SK-N-SH (cell line): ENCODE results near the gene ST6GALNAC3. TPM values are rescaled to one million over a fixed set of nuclear protein-coding genes. Genes with fewer than 3 reads are reported as not detected.

Source experiments
- CTCF ChIA-PET: fragments of 300-600, 350-600 bp; formaldehyde crosslinking; extraction: SDS; loops from one replicate; lab custom pipeline; 2021; lab: Yijun Ruan, JAX
- POLR2A ChIA-PET: fragments of 350-600 bp; sonication (Branson Sonifier 250); formaldehyde crosslinking; extraction: SDS; loops from one replicate; lab custom pipeline; 2020; ENCODE audit warnings: antibody characterized with exemption, inconsistent platforms; lab: Yijun Ruan, JAX
- DNase-seq: peaks from one replicate; pipeline ENCODE4 v3.0.0; 2012
- H2AFZ ChIP-seq: fragments of 200-600 bp; sonication (generic); 2 replicates; pipeline ENCODE4 v1.8.1; 2016; ENCODE audit warnings: antibody characterized with exemption, mild to moderate bottlenecking, low read depth
- H3F3A ChIP-seq: fragments of 200-600 bp; sonication (generic); replicated peaks from 2 replicates; pipeline ENCODE3; 2016; ENCODE audit warnings: antibody characterized with exemption, mild to moderate bottlenecking; ENCODE audit not compliant: insufficient read depth
- H3K27ac ChIP-seq, 2 experiments: fragments of 200-500 bp in 1 of 2; fragments of 200-600 bp in 1 of 2; sonication (Bioruptor generic) in 1 of 2; sonication (generic), shearing (Covaris generic) in 1 of 2; 2 replicates each; pipeline versions ENCODE4 v1.5.1 to v1.6.1; 2014 to 2016; ENCODE audit warnings: low read depth in 2 of 2, inconsistent platforms in 1 of 2, low read length in 1 of 2, mild to moderate bottlenecking in 1 of 2, mixed read lengths in 1 of 2
- H3K27me3 ChIP-seq: fragments of 200-600 bp; sonication (generic), shearing (Covaris generic); 2 replicates; pipeline ENCODE4 v1.6.1; 2016; ENCODE audit warnings: mixed run types; ENCODE audit not compliant: insufficient read depth
- H3K36me3 ChIP-seq, 2 experiments: fragments of 200-500 bp in 1 of 2; fragments of 200-600 bp in 1 of 2; sonication (Bioruptor generic) in 1 of 2; sonication (generic) in 1 of 2; replicated peaks in 1 of 2; 2 replicates each; pipeline versions ENCODE3 to v1.5.1; 2014 to 2016; ENCODE audit warnings: low read length in 1 of 2, mild to moderate bottlenecking in 1 of 2; ENCODE audit not compliant: insufficient read depth in 2 of 2, control insufficient read depth in 1 of 2
- H3K4me1 ChIP-seq, 2 experiments: fragments of 200-500 bp in 1 of 2; fragments of 200-600 bp in 1 of 2; sonication (Bioruptor generic) in 1 of 2; sonication (generic), shearing (Covaris generic) in 1 of 2; 2 replicates each; pipeline versions ENCODE4 v1.5.1 to v1.6.1; 2014 to 2016; ENCODE audit warnings: low read depth in 1 of 2, low read length in 1 of 2, mixed run types in 1 of 2; ENCODE audit not compliant: insufficient read depth in 2 of 2, control insufficient read depth in 1 of 2
- H3K4me2 ChIP-seq: fragments of 200-600 bp; sonication (generic), shearing (Covaris generic); 2 replicates; pipeline ENCODE4 v1.6.1; 2017; ENCODE audit warnings: mixed run types
- H3K4me3 ChIP-seq, 2 experiments: fragments of 200-500 bp in 1 of 2; fragments of 200-600 bp in 1 of 2; sonication (Bioruptor generic) in 1 of 2; sonication (generic), shearing (Covaris generic) in 1 of 2; 2 replicates each; pipeline versions ENCODE4 v1.5.1 to v1.8.1; 2014 to 2016; ENCODE audit warnings: low read depth in 2 of 2, inconsistent platforms in 1 of 2, low read length in 1 of 2, mild to moderate bottlenecking in 1 of 2, mixed read lengths in 1 of 2, moderate library complexity in 1 of 2
- H3K79me2 ChIP-seq: fragments of 200-600 bp; sonication (generic); 2 replicates; pipeline ENCODE4 v1.8.1; 2017; ENCODE audit warnings: mild to moderate bottlenecking; ENCODE audit not compliant: insufficient read depth
- H3K9ac ChIP-seq: fragments of 200-600 bp; sonication (generic); 2 replicates; pipeline ENCODE4 v1.6.1; 2017; ENCODE audit warnings: mixed run types
- H3K9me2 ChIP-seq: fragments of 200-600 bp; sonication (generic); 2 replicates; pipeline ENCODE4 v1.6.1; 2017; ENCODE audit warnings: mixed run types
- H3K9me3 ChIP-seq: fragments of 200-600 bp; sonication (generic); 2 replicates; pipeline ENCODE4 v1.6.1; 2017; ENCODE audit warnings: mixed run types, mild to moderate bottlenecking, moderate library complexity
- H4K20me1 ChIP-seq: fragments of 200-600 bp; sonication (generic); 2 replicates; pipeline ENCODE4 v1.6.1; 2017; ENCODE audit warnings: mild to moderate bottlenecking, mixed run types; ENCODE audit not compliant: insufficient read depth
- CHD2 ChIP-seq: fragments of 150-350 bp; IDR thresholded peaks from 2 replicates; pipeline ENCODE4 v1.6.1; 2018; ENCODE audit warnings: low read length; ENCODE audit not compliant: partially characterized antibody
- EP300 ChIP-seq, 2 experiments: IDR thresholded peaks; 2 replicates each; pipeline versions ENCODE4 v1.4.0 to v1.6.1; 2012; ENCODE audit warnings: borderline replicate concordance in 1 of 2, low read depth in 1 of 2, low read length in 1 of 2
- EZH2phosphoT487 ChIP-seq: fragments of 200-600 bp; sonication (generic); IDR thresholded peaks from 2 replicates; pipeline ENCODE4 v1.6.1; 2017; ENCODE audit warnings: low read depth, mixed run types, mild to moderate bottlenecking, antibody characterized with exemption, moderate library complexity, borderline replicate concordance
- FOSL2 ChIP-seq: IDR thresholded peaks from 2 replicates; pipeline ENCODE4 v1.4.0; 2012; ENCODE audit warnings: low read depth, mild to moderate bottlenecking, moderate library complexity, borderline replicate concordance
- MXI1 ChIP-seq: IDR thresholded peaks from 2 replicates; pipeline ENCODE4 v1.6.1; 2012; ENCODE audit warnings: mild to moderate bottlenecking, low read depth, low read length, improper control_type of control experiment
- RAD21 ChIP-seq: IDR thresholded peaks from 2 replicates; pipeline ENCODE4 v1.6.1; 2012; ENCODE audit warnings: mild to moderate bottlenecking, low read length
- SIN3A ChIP-seq: IDR thresholded peaks from 2 replicates; pipeline ENCODE4 v1.6.1; 2012; ENCODE audit warnings: low read depth, mild to moderate bottlenecking, low read length, moderate library complexity, borderline replicate concordance
- TEAD4 ChIP-seq: IDR thresholded peaks from 2 replicates; pipeline ENCODE4 v1.4.0; 2012; ENCODE audit warnings: mild to moderate bottlenecking, borderline replicate concordance; ENCODE audit not compliant: insufficient read depth
- WGBS: methylation state at CpG from one replicate; pipeline ENCODE4 v1.1.6; 2017; ENCODE audit warnings: low lambda C conversion rate; 5-methylcytosine and 5-hydroxymethylcytosine counted together
- polyA plus RNA-seq, 3 experiments: library from polyadenylated mRNA; depleted of rRNA; stranded (reverse); fragments of >200 nt; gene quantifications; 2 replicates each; pipeline ENCODE4 v1.2.3, GENCODE V29; 2012
- TF ChIP-seq, protein P1 (sequence below): fragments of 200-600 bp; sonication (generic); IDR thresholded peaks from 2 replicates; pipeline ENCODE4 v1.6.1; 2017; ENCODE audit warnings: antibody characterized with exemption, mild to moderate bottlenecking, moderate library complexity
- TF ChIP-seq, protein P2 (sequence below): IDR thresholded peaks from 2 replicates; pipeline ENCODE4 v1.4.0; 2012; ENCODE audit warnings: low read depth
- TF ChIP-seq, protein P3 (sequence below): IDR thresholded peaks from 2 replicates; pipeline ENCODE4 v1.4.0; 2012; ENCODE audit warnings: low read depth, borderline replicate concordance

ST6GALNAC3 gene
- polyA plus RNA-seq, 1 of the 3 experiments (the other 2 are of a cell fraction): 8.1 TPM

DNA sequence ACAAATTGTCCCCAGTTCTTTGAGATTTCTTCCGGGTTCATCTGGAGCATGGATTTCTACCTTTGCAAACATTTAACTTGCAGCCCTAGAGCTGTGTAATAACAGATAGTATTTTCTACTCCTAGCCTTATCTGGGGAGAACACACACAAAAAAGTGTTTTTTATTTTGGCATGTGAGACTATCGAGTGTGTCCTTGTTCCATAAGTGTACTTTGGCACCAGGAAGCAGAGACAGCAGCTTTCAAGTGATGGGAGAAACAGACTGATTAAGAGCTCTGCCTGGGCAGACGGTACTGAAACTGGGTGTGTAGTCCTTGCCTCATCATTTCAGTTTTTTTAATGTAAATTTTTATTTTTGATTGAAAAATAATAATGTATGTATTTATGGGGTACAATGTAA is 297.4 kb downstream of the ST6GALNAC3 start:
- H4K20me1 ChIP-seq: no peaks in the 10 kb centered on the region
- CTCF ChIA-PET: no interaction called here
- no peak overlapping the region for H3K4me3 ChIP-seq
- H3F3A ChIP-seq: no peaks in the 10 kb centered on the region
- no peak for TF ChIP-seq CHD2
- TF ChIP-seq RAD21: no peak
- TF ChIP-seq, all 33 proteins: peak for 0
- no peak overlapping the region for H3K4me2 ChIP-seq
- H2AFZ ChIP-seq: no peak overlapping the region
- H3K27ac ChIP-seq: no peak overlapping the region
- no peaks in the 10 kb centered on the region for H3K9me2 ChIP-seq
- H3K27me3 ChIP-seq: no peaks in the 10 kb centered on the region
- DNase-seq: no peak
- H3K79me2 ChIP-seq: no peaks in the 10 kb centered on the region
- no peak overlapping the region for H3K9ac ChIP-seq
- WGBS: 89% methylated on average over 3 of the region's 3 CpGs
- no peaks in the 10 kb centered on the region for H3K4me1 ChIP-seq
- H3K36me3 ChIP-seq: no peaks in the 10 kb centered on the region
- no peaks in the 10 kb centered on the region for H3K9me3 ChIP-seq
- POLR2A ChIA-PET: no interaction called here

DNA sequence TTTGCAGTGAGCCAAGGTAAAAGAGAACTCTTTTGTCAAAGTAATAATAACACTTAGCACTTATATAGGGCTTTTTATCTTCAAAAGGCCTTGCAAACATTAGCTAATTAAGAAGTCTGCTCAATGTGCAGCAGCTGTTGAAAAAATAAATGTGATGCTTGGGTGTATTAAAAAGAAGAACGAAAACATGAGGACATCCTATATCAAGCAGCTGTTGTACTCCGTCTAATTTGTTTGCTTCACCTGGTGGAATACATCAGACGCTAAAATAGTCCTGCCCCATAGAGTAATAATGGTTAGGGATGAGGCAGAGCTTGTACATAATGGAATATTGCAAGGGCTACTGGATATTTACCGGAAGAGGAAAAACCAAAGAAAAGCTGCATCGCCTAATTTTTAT is 299.5 kb downstream of the ST6GALNAC3 start:
- no peaks in the 10 kb centered on the region for H3K9me3 ChIP-seq

More for the DNA sequence above, 299.5 kb downstream of the ST6GALNAC3 start:
- Histone ChIP-seq H3K9ac (no peak overlapping the region), H3K4me3 (no peak overlapping the region), H3K4me1 (no peaks in the 10 kb centered on the region), H3F3A (no peaks in the 10 kb centered on the region), H3K36me3 (no peaks in the 10 kb centered on the region), H3K79me2 (no peaks in the 10 kb centered on the region), H4K20me1 (no peaks in the 10 kb centered on the region), H3K27ac (no peak overlapping the region), H3K4me2 (no peak overlapping the region), H2AFZ (no peak overlapping the region), H3K9me2 (no peaks in the 10 kb centered on the region), H3K27me3 (no peaks in the 10 kb centered on the region)
- TF ChIP-seq TEAD4 (no peak), SIN3A (no peak), EZH2phosphoT487 (no peak), EP300 (IDR thresholded peaks at IDR 0.05; ENCODE audit: borderline replicate concordance in 1 of 2, low read depth in 1 of 2, low read length in 1 of 2) (no peak), MXI1 (no peak), FOSL2 (no peak)
- TF ChIP-seq, protein P1, sequence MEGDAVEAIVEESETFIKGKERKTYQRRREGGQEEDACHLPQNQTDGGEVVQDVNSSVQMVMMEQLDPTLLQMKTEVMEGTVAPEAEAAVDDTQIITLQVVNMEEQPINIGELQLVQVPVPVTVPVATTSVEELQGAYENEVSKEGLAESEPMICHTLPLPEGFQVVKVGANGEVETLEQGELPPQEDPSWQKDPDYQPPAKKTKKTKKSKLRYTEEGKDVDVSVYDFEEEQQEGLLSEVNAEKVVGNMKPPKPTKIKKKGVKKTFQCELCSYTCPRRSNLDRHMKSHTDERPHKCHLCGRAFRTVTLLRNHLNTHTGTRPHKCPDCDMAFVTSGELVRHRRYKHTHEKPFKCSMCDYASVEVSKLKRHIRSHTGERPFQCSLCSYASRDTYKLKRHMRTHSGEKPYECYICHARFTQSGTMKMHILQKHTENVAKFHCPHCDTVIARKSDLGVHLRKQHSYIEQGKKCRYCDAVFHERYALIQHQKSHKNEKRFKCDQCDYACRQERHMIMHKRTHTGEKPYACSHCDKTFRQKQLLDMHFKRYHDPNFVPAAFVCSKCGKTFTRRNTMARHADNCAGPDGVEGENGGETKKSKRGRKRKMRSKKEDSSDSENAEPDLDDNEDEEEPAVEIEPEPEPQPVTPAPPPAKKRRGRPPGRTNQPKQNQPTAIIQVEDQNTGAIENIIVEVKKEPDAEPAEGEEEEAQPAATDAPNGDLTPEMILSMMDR: no peak
- TF ChIP-seq, protein P2, sequence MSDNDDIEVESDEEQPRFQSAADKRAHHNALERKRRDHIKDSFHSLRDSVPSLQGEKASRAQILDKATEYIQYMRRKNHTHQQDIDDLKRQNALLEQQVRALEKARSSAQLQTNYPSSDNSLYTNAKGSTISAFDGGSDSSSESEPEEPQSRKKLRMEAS: no peak
- TF ChIP-seq, protein P3, sequence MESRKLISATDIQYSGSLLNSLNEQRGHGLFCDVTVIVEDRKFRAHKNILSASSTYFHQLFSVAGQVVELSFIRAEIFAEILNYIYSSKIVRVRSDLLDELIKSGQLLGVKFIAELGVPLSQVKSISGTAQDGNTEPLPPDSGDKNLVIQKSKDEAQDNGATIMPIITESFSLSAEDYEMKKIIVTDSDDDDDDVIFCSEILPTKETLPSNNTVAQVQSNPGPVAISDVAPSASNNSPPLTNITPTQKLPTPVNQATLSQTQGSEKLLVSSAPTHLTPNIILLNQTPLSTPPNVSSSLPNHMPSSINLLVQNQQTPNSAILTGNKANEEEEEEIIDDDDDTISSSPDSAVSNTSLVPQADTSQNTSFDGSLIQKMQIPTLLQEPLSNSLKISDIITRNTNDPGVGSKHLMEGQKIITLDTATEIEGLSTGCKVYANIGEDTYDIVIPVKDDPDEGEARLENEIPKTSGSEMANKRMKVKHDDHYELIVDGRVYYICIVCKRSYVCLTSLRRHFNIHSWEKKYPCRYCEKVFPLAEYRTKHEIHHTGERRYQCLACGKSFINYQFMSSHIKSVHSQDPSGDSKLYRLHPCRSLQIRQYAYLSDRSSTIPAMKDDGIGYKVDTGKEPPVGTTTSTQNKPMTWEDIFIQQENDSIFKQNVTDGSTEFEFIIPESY: no peak
- DNase-seq: no peak
- WGBS: 86% methylated on average over 5 of the region's 5 CpGs
- CTCF ChIA-PET: no interaction called here
- POLR2A ChIA-PET: no interaction called here
